SU-DHL-6 (cell line): ENCODE measurements around the gene PTP4A1.

Experiments
- EZH2phosphoT487 ChIP-seq: fragments of 200-600 bp; sonication (generic), shearing (Covaris generic); conservative IDR thresholded peaks from 2 replicates; pipeline ENCODE4 v1.6.1; 2018; ENCODE audit warnings: mild to moderate bottlenecking, antibody characterized with exemption, low read length, moderate library complexity, mixed read lengths
- TF ChIP-seq, protein P1 (sequence below): fragments of 200-600 bp; sonication (generic); IDR thresholded peaks from one replicate; pipeline ENCODE4 v1.5.1; 2017; ENCODE audit warnings: antibody characterized with exemption, mild to moderate bottlenecking, low read length, moderate library complexity; ENCODE audit not compliant: insufficient read depth, poor library complexity, severe bottlenecking

GRCh38 chr6:63546697-63547096 lies 25.6 kb upstream of the PTP4A1 start:
- TF ChIP-seq, protein P1, sequence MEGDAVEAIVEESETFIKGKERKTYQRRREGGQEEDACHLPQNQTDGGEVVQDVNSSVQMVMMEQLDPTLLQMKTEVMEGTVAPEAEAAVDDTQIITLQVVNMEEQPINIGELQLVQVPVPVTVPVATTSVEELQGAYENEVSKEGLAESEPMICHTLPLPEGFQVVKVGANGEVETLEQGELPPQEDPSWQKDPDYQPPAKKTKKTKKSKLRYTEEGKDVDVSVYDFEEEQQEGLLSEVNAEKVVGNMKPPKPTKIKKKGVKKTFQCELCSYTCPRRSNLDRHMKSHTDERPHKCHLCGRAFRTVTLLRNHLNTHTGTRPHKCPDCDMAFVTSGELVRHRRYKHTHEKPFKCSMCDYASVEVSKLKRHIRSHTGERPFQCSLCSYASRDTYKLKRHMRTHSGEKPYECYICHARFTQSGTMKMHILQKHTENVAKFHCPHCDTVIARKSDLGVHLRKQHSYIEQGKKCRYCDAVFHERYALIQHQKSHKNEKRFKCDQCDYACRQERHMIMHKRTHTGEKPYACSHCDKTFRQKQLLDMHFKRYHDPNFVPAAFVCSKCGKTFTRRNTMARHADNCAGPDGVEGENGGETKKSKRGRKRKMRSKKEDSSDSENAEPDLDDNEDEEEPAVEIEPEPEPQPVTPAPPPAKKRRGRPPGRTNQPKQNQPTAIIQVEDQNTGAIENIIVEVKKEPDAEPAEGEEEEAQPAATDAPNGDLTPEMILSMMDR: no peak
- TF ChIP-seq EZH2phosphoT487: no peak
